Mesendoderm (in vitro differentiated cells): ENCODE results near the gene KATNIP. TPM values are rescaled to one million over a fixed set of nuclear protein-coding genes. Genes with fewer than 3 reads are reported as not detected.

Experiments
- DNase-seq: peaks from one replicate; pipeline ENCODE4 v3.0.0; 2013
- H2AK5ac ChIP-seq: 2 replicates; pipeline ENCODE4 v1.6.1; 2013; ENCODE audit warnings: low read length, inconsistent platforms
- H2BK120ac ChIP-seq: 2 replicates; pipeline ENCODE4 v1.6.1; 2013; ENCODE audit warnings: low read depth, mild to moderate bottlenecking, low read length, moderate library complexity, mixed read lengths
- H2BK15ac ChIP-seq: replicated peaks from 2 replicates; pipeline ENCODE4 v1.6.1; 2013; ENCODE audit warnings: low read depth, mild to moderate bottlenecking, moderate library complexity
- H2BK5ac ChIP-seq: 2 replicates; pipeline ENCODE4 v1.6.1; 2013; ENCODE audit warnings: low read length, inconsistent platforms
- H3K18ac ChIP-seq: 2 replicates; pipeline ENCODE4 v1.6.1; 2013; ENCODE audit warnings: mild to moderate bottlenecking, low read length, mixed read lengths
- H3K23ac ChIP-seq: one replicate; pipeline ENCODE4 v1.6.1; 2013; ENCODE audit warnings: low read length
- H3K27ac ChIP-seq: 2 replicates; pipeline ENCODE4 v1.5.1; 2013; ENCODE audit warnings: low read depth, mild to moderate bottlenecking, inconsistent platforms, low read length, moderate library complexity
- H3K27me3 ChIP-seq: 2 replicates; pipeline ENCODE4 v1.6.1; 2013; ENCODE audit warnings: low read length, control low read depth, mild to moderate bottlenecking, inconsistent platforms; ENCODE audit not compliant: insufficient read depth, poor library complexity
- H3K36me3 ChIP-seq: 2 replicates; pipeline ENCODE4 v1.6.1; 2013; ENCODE audit warnings: low read length, inconsistent platforms; ENCODE audit not compliant: control insufficient read depth, insufficient read depth
- H3K4ac ChIP-seq: one replicate; pipeline ENCODE4 v1.6.1; 2013; ENCODE audit warnings: low read depth, mild to moderate bottlenecking, low read length, moderate library complexity
- H3K4me1 ChIP-seq: 2 replicates; pipeline ENCODE4 v1.6.1; 2013; ENCODE audit warnings: low read depth, low read length, inconsistent platforms; ENCODE audit not compliant: control insufficient read depth
- H3K4me2 ChIP-seq: 2 replicates; pipeline ENCODE4 v1.6.1; 2013; ENCODE audit warnings: low read length
- H3K4me3 ChIP-seq: 2 replicates; pipeline ENCODE4 v1.5.1; 2013; ENCODE audit warnings: mild to moderate bottlenecking, low read length
- H3K56ac ChIP-seq: one replicate; pipeline ENCODE4 v1.6.1; 2013; ENCODE audit warnings: low read length
- H3K79me1 ChIP-seq: 2 replicates; pipeline ENCODE4 v1.6.1; 2013; ENCODE audit warnings: low read length, inconsistent platforms
- H3K79me2 ChIP-seq: 2 replicates; pipeline ENCODE4 v1.6.1; 2013; ENCODE audit warnings: mild to moderate bottlenecking, low read length; ENCODE audit not compliant: control insufficient read depth, insufficient read depth
- H3K9ac ChIP-seq: 2 replicates; pipeline ENCODE4 v1.6.1; 2013; ENCODE audit warnings: low read length, inconsistent platforms
- H4K5ac ChIP-seq: one replicate; pipeline ENCODE4 v1.6.1; 2013; ENCODE audit warnings: low read length
- H4K8ac ChIP-seq: one replicate; pipeline ENCODE4 v1.6.1; 2013; ENCODE audit warnings: low read depth, mild to moderate bottlenecking, control low read depth, low read length, moderate library complexity
- WGBS: extraction: QIAGEN DNeasy Blood & Tissue Kit; methylation state at CpG from one replicate; pipeline ENCODE4 v1.1.7; 2013; ENCODE audit warnings: low lambda C conversion rate, missing lambda C conversion rate; ENCODE audit not compliant: insufficient coverage; ENCODE audit errors: extremely low coverage; 5-methylcytosine and 5-hydroxymethylcytosine counted together
- polyA plus RNA-seq, 2 experiments: library from polyadenylated mRNA; stranded (reverse); fragments of 200-250 nt; gene quantifications; one replicate each; pipeline ENCODE4 v1.2.3, GENCODE V29; 2013

KATNIP gene
- polyA plus RNA-seq (2013, experiment 1 of 2) = 6.7 TPM
- polyA plus RNA-seq (2013, experiment 2 of 2) = 6.0 TPM

- Histone ChIP-seq H3K4me1 (no peaks in the 10 kb centered on the region), H4K8ac (no peak within 1 kb of the TSS), H3K9ac (peak within 1 kb of the TSS; percentile 97), H3K4ac (peak within 1 kb of the TSS; percentile 92), H2BK15ac (no peak within 1 kb of the TSS), H4K5ac (no peak within 1 kb of the TSS), H3K27ac (no peak within 1 kb of the TSS), H3K4me3 (peak within 1 kb of the TSS; percentile 100), H3K79me2 (peaks cover 33% of the 10 kb centered on the region), H2BK120ac (peak within 1 kb of the TSS; percentile 63), H3K4me2 (peak within 1 kb of the TSS; percentile 98), H3K23ac (peak within 1 kb of the TSS; percentile 45), H2BK5ac (no peak within 1 kb of the TSS), H3K18ac (peak within 1 kb of the TSS; percentile 72), H2AK5ac (peak within 1 kb of the TSS; percentile 80), H3K36me3 (peaks cover 1% of the 10 kb centered on the region), H3K27me3 (no peaks in the 10 kb centered on the region), H3K79me1 (peaks cover 16% of the 10 kb centered on the region), H3K56ac (peak within 1 kb of the TSS; percentile 97)
- no CpG with 5 or more reads among the region's 59 CpGs for WGBS
- peak; percentile 99 for DNase-seq
Measured at GRCh38 chr16:27549746-27550581, at the start of gene KATNIP, which contains the start of gene GTF3C1. Gene KATNIP (plus strand): TSS chr16:27550144. CDS start chr16:27550171, 27 bp downstream. Gene GTF3C1 (minus strand): TSS chr16:27549913. CDS start chr16:27549890, 23 bp downstream.

DNA sequence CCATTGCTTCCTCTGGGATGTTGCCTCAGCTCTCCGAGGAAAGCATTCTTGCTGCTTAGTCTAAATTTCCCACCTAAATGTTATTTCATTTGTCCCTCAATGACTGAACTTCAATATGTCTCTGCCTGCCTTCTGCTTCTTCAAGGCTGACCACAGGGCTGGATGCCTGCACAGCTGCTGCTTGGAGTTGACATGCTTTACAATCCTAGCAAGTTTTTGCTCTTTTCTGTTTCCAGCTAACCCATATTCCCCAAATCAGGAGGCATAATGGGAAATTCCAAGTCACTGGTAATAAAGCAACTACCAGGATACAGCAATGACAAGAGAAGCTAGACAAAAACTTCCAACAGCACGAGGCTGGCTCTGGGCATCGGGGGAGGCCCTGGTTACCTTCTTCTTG, 49.1 kb upstream of the KATNIP start:
- H3K9ac ChIP-seq = no peak overlapping the region
- no peak overlapping the region for H4K5ac ChIP-seq
- H3K23ac ChIP-seq = no peak overlapping the region
- no peak overlapping the region for H2AK5ac ChIP-seq
- H3K4me1 ChIP-seq = no peaks in the 10 kb centered on the region
- no peak overlapping the region for H2BK5ac ChIP-seq
- no peaks in the 10 kb centered on the region for H3K27me3 ChIP-seq
- H3K4ac ChIP-seq = no peak overlapping the region
- H3K4me3 ChIP-seq = no peak overlapping the region
- WGBS = no CpG with 5 or more reads among the region's 3 CpGs
- no peak overlapping the region for H2BK15ac ChIP-seq
- no peak overlapping the region for H3K27ac ChIP-seq
- no peaks in the 10 kb centered on the region for H3K79me1 ChIP-seq
- no peaks in the 10 kb centered on the region for H3K79me2 ChIP-seq
- no peak overlapping the region for H3K18ac ChIP-seq
- H3K36me3 ChIP-seq = peaks cover 25% of the 10 kb centered on the region
- no peak overlapping the region for H2BK120ac ChIP-seq
- H3K56ac ChIP-seq = no peak overlapping the region
- no peak overlapping the region for H4K8ac ChIP-seq
- H3K4me2 ChIP-seq = no peak overlapping the region
- no peak for DNase-seq

DNA sequence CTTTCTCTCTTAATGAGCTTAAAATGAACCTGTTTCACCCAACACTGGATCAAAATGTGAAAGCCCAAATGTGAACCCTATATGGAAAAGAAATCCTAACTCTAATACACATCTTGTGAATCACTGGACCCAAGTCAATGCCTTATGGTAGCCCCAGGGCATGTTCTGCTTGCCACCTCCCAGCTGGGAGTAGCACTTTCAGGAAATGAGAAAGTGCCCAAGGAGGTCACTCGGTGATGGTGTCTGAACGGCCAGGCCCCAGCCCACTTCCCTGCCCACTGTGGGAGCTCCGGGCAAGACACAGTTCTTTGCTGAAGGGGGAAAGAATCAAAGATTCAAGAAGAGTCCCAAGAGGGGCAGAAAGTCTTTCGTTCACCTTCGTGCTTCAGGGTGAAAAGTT, 46.3 kb upstream of the KATNIP start:
- no peak overlapping the region for H2BK120ac ChIP-seq
- no peak overlapping the region for H3K23ac ChIP-seq
- no peak overlapping the region for H2AK5ac ChIP-seq
- H2BK5ac ChIP-seq = no peak overlapping the region
- H3K4me3 ChIP-seq = no peak overlapping the region
- H2BK15ac ChIP-seq = no peak overlapping the region
- H3K79me1 ChIP-seq = no peaks in the 10 kb centered on the region
- peaks cover 33% of the 10 kb centered on the region for H3K36me3 ChIP-seq
- no peaks in the 10 kb centered on the region for H3K4me1 ChIP-seq
- H3K9ac ChIP-seq = no peak overlapping the region
- no peak overlapping the region for H3K4ac ChIP-seq
- H3K18ac ChIP-seq = no peak overlapping the region
- no peak overlapping the region for H3K4me2 ChIP-seq
- WGBS = no CpG with 5 or more reads among the region's 5 CpGs
- H4K8ac ChIP-seq = no peak overlapping the region
- no peaks in the 10 kb centered on the region for H3K79me2 ChIP-seq
- no peaks in the 10 kb centered on the region for H3K27me3 ChIP-seq
- no peak overlapping the region for H3K27ac ChIP-seq
- no peak overlapping the region for H4K5ac ChIP-seq
- no peak for DNase-seq
- no peak overlapping the region for H3K56ac ChIP-seq

DNA sequence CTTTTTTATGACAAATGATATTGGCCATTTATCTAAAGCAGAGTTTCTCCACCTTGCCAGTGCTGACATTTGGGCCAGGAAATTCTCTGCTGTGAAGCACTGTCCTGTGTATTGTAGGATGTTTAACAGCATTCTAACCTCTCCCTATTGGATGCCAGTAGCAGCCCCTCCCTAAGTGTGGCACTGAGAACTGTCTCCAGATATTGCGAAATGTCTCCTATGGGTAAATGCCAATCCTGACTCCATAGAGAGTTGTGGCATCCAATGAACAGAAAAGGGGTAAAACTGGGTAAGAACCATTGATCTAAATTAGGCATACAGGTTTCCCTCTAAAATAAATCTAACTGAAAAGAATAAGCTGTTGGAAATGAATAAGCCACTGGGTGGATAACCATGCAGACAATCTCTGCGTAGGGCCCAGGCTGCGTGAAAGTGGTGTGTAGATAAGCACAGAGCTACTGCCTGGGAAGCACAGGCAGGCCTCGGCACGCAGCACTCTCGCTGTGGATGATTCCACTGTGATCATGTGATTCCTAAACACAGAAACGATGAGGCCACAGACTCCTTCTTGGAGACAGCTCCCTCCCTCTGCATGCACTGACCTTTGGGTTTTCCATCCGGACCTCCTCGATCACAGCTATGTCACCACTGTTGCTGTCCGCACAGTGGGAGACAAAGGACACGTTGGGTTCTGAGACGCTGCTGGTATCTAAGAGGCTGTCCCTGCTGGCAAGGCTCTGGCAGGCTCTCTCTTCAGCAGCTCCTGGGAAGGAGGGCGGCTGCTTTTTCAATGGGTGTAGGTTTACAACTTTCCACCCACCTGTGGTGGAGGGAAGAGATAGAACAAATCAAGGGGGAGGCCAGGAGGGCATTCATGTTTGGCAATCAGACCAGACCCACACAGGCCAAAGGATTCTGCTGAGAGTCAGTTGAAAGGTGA, 44.4 kb upstream of the KATNIP start:
- H4K8ac ChIP-seq = no peak overlapping the region
- DNase-seq = no peak
- no peak overlapping the region for H4K5ac ChIP-seq
- H3K79me2 ChIP-seq = no peaks in the 10 kb centered on the region
- H2AK5ac ChIP-seq = no peak overlapping the region
- no peak overlapping the region for H3K4me2 ChIP-seq
- H3K9ac ChIP-seq = no peak overlapping the region
- no peaks in the 10 kb centered on the region for H3K4me1 ChIP-seq
- H3K79me1 ChIP-seq = no peaks in the 10 kb centered on the region
- H3K27me3 ChIP-seq = no peaks in the 10 kb centered on the region
- H2BK5ac ChIP-seq = no peak overlapping the region
- H3K23ac ChIP-seq = no peak overlapping the region
- H3K18ac ChIP-seq = no peak overlapping the region
- H3K4ac ChIP-seq = no peak overlapping the region
- H3K36me3 ChIP-seq = peaks cover 28% of the 10 kb centered on the region
- no peak overlapping the region for H2BK15ac ChIP-seq
- no CpG with 5 or more reads among the region's 13 CpGs for WGBS
- no peak overlapping the region for H3K56ac ChIP-seq
- H2BK120ac ChIP-seq = no peak overlapping the region
- no peak overlapping the region for H3K4me3 ChIP-seq
- no peak overlapping the region for H3K27ac ChIP-seq

- H2BK5ac ChIP-seq = no peak overlapping the region
- H3K4me3 ChIP-seq = no peak overlapping the region
- no peak overlapping the region for H2BK15ac ChIP-seq
- no peaks in the 10 kb centered on the region for H3K79me2 ChIP-seq
- H2BK120ac ChIP-seq = no peak overlapping the region
- H3K79me1 ChIP-seq = no peaks in the 10 kb centered on the region
- H4K8ac ChIP-seq = no peak overlapping the region
- H3K36me3 ChIP-seq = peaks cover 28% of the 10 kb centered on the region
- H3K23ac ChIP-seq = no peak overlapping the region
- no peak overlapping the region for H2AK5ac ChIP-seq
- no peak overlapping the region for H3K9ac ChIP-seq
- no peak overlapping the region for H3K4me2 ChIP-seq
- WGBS = no CpG with 5 or more reads among the region's 17 CpGs
- H3K27me3 ChIP-seq = no peaks in the 10 kb centered on the region
- H3K4me1 ChIP-seq = no peaks in the 10 kb centered on the region
- no peak overlapping the region for H4K5ac ChIP-seq
- no peak overlapping the region for H3K56ac ChIP-seq
- no peak overlapping the region for H3K27ac ChIP-seq
- no peak for DNase-seq
- no peak overlapping the region for H3K4ac ChIP-seq
- H3K18ac ChIP-seq = no peak overlapping the region
Measured at GRCh38 chr16:27506771-27507170, 43.2 kb upstream of the KATNIP start.
